Endothelial cell of umbilical vein (primary cell): ENCODE data around the gene PRSS33. TPM values are rescaled to one million over a fixed set of nuclear protein-coding genes. Genes with fewer than 3 reads are reported as not detected.

ENCODE experiments used
- BruUV-seq: library from RNA; stranded (reverse); fragments of 400-500 nt; replicated peaks from 2 replicates; lab custom pipeline; 2021; lab: Mats Ljungman, UMichigan
- CTCF ChIA-PET: fragments of 300-600, 350-600 bp; sonication (Branson Sonifier 250); formaldehyde crosslinking; loops from one replicate; lab custom pipeline; 2021; ENCODE audit warnings: antibody characterized with exemption, inconsistent platforms; lab: Charles Lee
- POLR2A ChIA-PET: fragments of 300-600, 350-600 bp; sonication (Branson Sonifier 250); formaldehyde crosslinking; loops from one replicate; lab custom pipeline; 2021; ENCODE audit warnings: antibody characterized with exemption, inconsistent platforms; lab: Charles Lee
- DNase-seq: peaks from one replicate; pipeline ENCODE4 v3.0.0-alpha.2; 2011; ENCODE audit warnings: low read depth, low spot score
- FAIRE-seq: peaks from 2 replicates; lab custom pipeline; 2011; peaks lifted over from hg19 to GRCh38; lab: Jason Lieb, UNC
- H2AFZ ChIP-seq: 2 replicates; pipeline ENCODE4 v1.6.0; 2012; ENCODE audit warnings: low read depth, low read length, control low read depth, inconsistent platforms
- H3K27ac ChIP-seq: 2 replicates; pipeline ENCODE4 v1.5.1; 2011; ENCODE audit warnings: low read depth, mild to moderate bottlenecking, control low read depth, low read length, moderate library complexity; ENCODE audit not compliant: insufficient read depth
- H3K27me3 ChIP-seq, 2 experiments: 2 replicates each; pipeline versions ENCODE4 v1.6.0 to v1.6.1; 2011; ENCODE audit warnings: low read length in 2 of 2, mixed read lengths in 1 of 2; ENCODE audit not compliant: control insufficient read depth in 2 of 2, insufficient read depth in 2 of 2
- H3K36me3 ChIP-seq, 2 experiments: 2 replicates in 1 of 2; 3 replicates in 1 of 2; pipeline ENCODE4 v1.5.1; 2011; ENCODE audit warnings: low read length in 2 of 2, mild to moderate bottlenecking in 1 of 2, moderate library complexity in 1 of 2; ENCODE audit not compliant: control insufficient read depth in 2 of 2, insufficient read depth in 2 of 2; ENCODE audit errors: extremely low read depth in 1 of 2
- H3K4me1 ChIP-seq: 3 replicates; pipeline ENCODE4 v1.5.1; 2011; ENCODE audit warnings: mild to moderate bottlenecking, low read length; ENCODE audit not compliant: control insufficient read depth, insufficient read depth; ENCODE audit errors: extremely low read depth
- H3K4me2 ChIP-seq: 2 replicates; pipeline ENCODE4 v1.6.1; 2011; ENCODE audit warnings: low read length, control low read depth, mixed read lengths; ENCODE audit not compliant: insufficient read depth
- H3K4me3 ChIP-seq, 3 experiments: fragments of 200-600 bp in 1 of 3; sonication (generic), shearing (Covaris generic) in 1 of 3; replicated peaks in 1 of 3; 2 replicates each; pipeline ENCODE4 v1.5.1; 2011 to 2016; ENCODE audit warnings: control low read depth in 3 of 3, low read length in 3 of 3, mild to moderate bottlenecking in 2 of 3, inconsistent platforms in 1 of 3, low read depth in 1 of 3, moderate library complexity in 1 of 3; ENCODE audit not compliant: insufficient read depth in 1 of 3
- H3K79me2 ChIP-seq: 2 replicates; pipeline ENCODE4 v1.6.0; 2012; ENCODE audit warnings: low read length, inconsistent platforms; ENCODE audit not compliant: control insufficient read depth, insufficient read depth
- H3K9ac ChIP-seq: replicated peaks from 2 replicates; pipeline ENCODE3; 2011; ENCODE audit warnings: low read length, control low read depth; ENCODE audit not compliant: insufficient read depth; ENCODE audit errors: extremely low read depth
- H3K9me1 ChIP-seq: replicated peaks from 3 replicates; pipeline ENCODE4 v1.6.0; 2011; ENCODE audit warnings: mild to moderate bottlenecking, low read length; ENCODE audit not compliant: control insufficient read depth, insufficient read depth; ENCODE audit errors: extremely low read depth
- H3K9me3 ChIP-seq: replicated peaks from 2 replicates; pipeline ENCODE4 v1.5.1; 2012; ENCODE audit warnings: low read length, inconsistent platforms; ENCODE audit not compliant: control insufficient read depth, insufficient read depth
- H4K20me1 ChIP-seq: replicated peaks from 2 replicates; pipeline ENCODE3; 2011; ENCODE audit warnings: mild to moderate bottlenecking, low read length; ENCODE audit not compliant: control insufficient read depth, insufficient read depth; ENCODE audit errors: extremely low read depth
- FOS ChIP-seq: IDR thresholded peaks from 2 replicates; pipeline ENCODE4 v1.6.1; 2011; ENCODE audit warnings: mild to moderate bottlenecking, low read length, moderate library complexity, borderline replicate concordance; ENCODE audit not compliant: insufficient read depth
- GATA2 ChIP-seq: IDR thresholded peaks from 2 replicates; pipeline ENCODE4 v1.7.0; 2011; ENCODE audit warnings: low read depth, mild to moderate bottlenecking, moderate library complexity, mixed read lengths, low read length; ENCODE audit not compliant: insufficient read length, insufficient read depth
- JUN ChIP-seq: IDR thresholded peaks from 2 replicates; pipeline ENCODE4 v1.6.1; 2011; ENCODE audit warnings: borderline replicate concordance, low read depth; ENCODE audit not compliant: insufficient read length, insufficient read depth
- MYC ChIP-seq: IDR thresholded peaks from one replicate; pipeline ENCODE4 v1.6.1; 2011; ENCODE audit warnings: mild to moderate bottlenecking, low read depth, low read length
- POLR2A ChIP-seq: IDR thresholded peaks from 2 replicates; pipeline ENCODE4 v1.6.1; 2012; ENCODE audit warnings: low read depth, mild to moderate bottlenecking, control low read depth, low read length
- POLR2AphosphoS5 ChIP-seq: IDR thresholded peaks from 2 replicates; pipeline ENCODE4 v1.6.1; 2012; ENCODE audit warnings: low read depth, mild to moderate bottlenecking, control low read depth, low read length, moderate library complexity; ENCODE audit not compliant: insufficient read depth
- dilution Hi-C: fragments of 300-500 bp; cut with MboI; formaldehyde crosslinking; loops from one replicate; pipeline ENCODE4 v1.15.0; 2019; ENCODE audit warnings: low sequenced_read_pairs; ENCODE audit not compliant: extremely low pct_ligation_motif_present
- intact Hi-C: fragments of 100-400 bp; cut with micrococcal nuclease; formaldehyde crosslinking; loops from one replicate; pipeline ENCODE4 v1.10.0; 2022
- polyA plus RNA-seq, 4 experiments: library from polyadenylated mRNA; depleted of rRNA in 3 of 4; stranded (reverse) in 3 of 4; unstranded in 1 of 4; fragments of >200 nt; gene quantifications; 2 replicates each; pipeline versions ENCODE4 v1.2.1 to v1.2.3, GENCODE V29; 2011 to 2012; ENCODE audit warnings: missing spikeins in 1 of 4
- total RNA-seq: library from RNA; stranded (reverse); gene quantifications from 2 replicates; pipeline ENCODE4 v1.2.3, GENCODE V29; 2021

PRSS33 gene
- total and polyA plus RNA-seq, 2 donors (not counting 3 experiments of a cell fraction or from before 2014, with no cell fraction given): not detected

DNA sequence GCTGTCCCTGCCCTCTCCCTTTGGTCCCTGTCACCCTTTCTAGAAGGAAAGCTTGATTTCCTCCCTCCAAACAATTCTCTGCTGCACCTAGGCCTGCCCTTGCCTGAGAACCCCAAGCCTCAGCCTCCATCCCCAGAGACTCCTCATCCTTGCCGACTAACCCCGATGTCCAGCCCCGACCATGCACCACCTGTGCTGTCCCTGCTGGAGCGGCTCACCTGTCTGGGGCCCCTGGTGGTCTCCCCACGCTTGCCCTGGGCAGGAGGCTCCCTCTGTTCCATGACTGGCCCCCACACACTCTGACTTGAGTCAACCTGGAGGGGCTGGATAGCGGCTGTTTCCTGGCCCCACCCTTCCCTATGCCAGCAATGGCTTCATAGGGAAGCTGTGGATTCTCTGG, 46.9 kb downstream of the PRSS33 start:
- intact Hi-C loops (no loop called here), dilution Hi-C loops (no loop called here)
- no peak overlapping the region for H3K9ac ChIP-seq
- POLR2A ChIA-PET: no interaction called here
- no TSS peak for BruUV-seq
- FAIRE-seq: no peak
- no peaks in the 10 kb centered on the region for H3K9me1 ChIP-seq
- no peaks in the 10 kb centered on the region for H3K79me2 ChIP-seq
- no peaks in the 10 kb centered on the region for H3K27me3 ChIP-seq
- H3K27ac ChIP-seq: no peak overlapping the region
- no peaks in the 10 kb centered on the region for H3K36me3 ChIP-seq
- H3K4me1 ChIP-seq: no peaks in the 10 kb centered on the region
- H3K4me2 ChIP-seq: no peak overlapping the region
- TF ChIP-seq MYC (no peak), FOS (no peak), POLR2A (no peak), POLR2AphosphoS5 (no peak), JUN (no peak), GATA2 (no peak)
- no peaks in the 10 kb centered on the region for H3K9me3 ChIP-seq
- no peaks in the 10 kb centered on the region for H4K20me1 ChIP-seq
- DNase-seq: no peak
- H3K4me3 ChIP-seq: no peak overlapping the region
- CTCF ChIA-PET: interaction anchor here (0.6 kb wide), 1 partner anchor 185 kb away, joined by 3 read pairs; no protein-coding TSS in a partner anchor
- H2AFZ ChIP-seq: no peak overlapping the region

GRCh38 chr16:2739625-2740430, 47.5 kb downstream of the PRSS33 start:
- H3K27me3 ChIP-seq: no peaks in the 10 kb centered on the region
- no TSS peak for BruUV-seq
- no peaks in the 10 kb centered on the region for H3K4me1 ChIP-seq
- dilution Hi-C loops (no loop called here), intact Hi-C loops (no loop called here)
- H3K36me3 ChIP-seq: no peaks in the 10 kb centered on the region
- FAIRE-seq (no peak), DNase-seq (no peak)
- no peaks in the 10 kb centered on the region for H3K9me3 ChIP-seq
- ChIA-PET POLR2A (no interaction called here), CTCF (interaction anchor here (0.6 to 1.3 kb wide), 3 partner anchors 11 to 186 kb away, joined by 3 read pairs; no protein-coding TSS in a partner anchor)
- H4K20me1 ChIP-seq: no peaks in the 10 kb centered on the region
- H3K9ac ChIP-seq: no peak overlapping the region
- no peak overlapping the region for H3K27ac ChIP-seq
- no peaks in the 10 kb centered on the region for H3K9me1 ChIP-seq
- no peak overlapping the region for H3K4me2 ChIP-seq
- TF ChIP-seq POLR2A: no peak
- no peak for TF ChIP-seq GATA2
- TF ChIP-seq MYC: no peak
- no peak overlapping the region for H2AFZ ChIP-seq
- no peak overlapping the region for H3K4me3 ChIP-seq
- H3K79me2 ChIP-seq: no peaks in the 10 kb centered on the region
